Heart left ventricle (tissue), 16 donors: ENCODE results near the gene CDKN2B. TPM values are rescaled to one million over a fixed set of nuclear protein-coding genes. Genes with fewer than 3 reads are reported as not detected.

Experiments used
- ATAC-seq, 4 donors: fragments of 200-7000 bp; cut with Tn5 transposase; one replicate each; pipeline ENCODE4 v1.9.1; 2020 to 2022; ENCODE audit warnings: moderate library complexity in 4 of 4, mild to moderate bottlenecking in 3 of 4, moderate number of reproducible peaks in 1 of 4
- DNase-seq, 5 donors: peaks; one replicate each; pipeline ENCODE4 v3.0.0-alpha.2; 2020
- H3K27ac ChIP-seq, 12 donors: fragments of 200-600 bp; sonication (generic) in 4 of 12; one replicate each; pipeline versions ENCODE4 v1.5.0 to v1.8.0; 2016 to 2022; ENCODE audit warnings: mild to moderate bottlenecking in 2 of 12
- H3K27me3 ChIP-seq, 9 donors: fragments of 200-600 bp; sonication (generic) in 2 of 9; one replicate each; pipeline versions ENCODE4 v1.5.1 to v1.8.0; 2016 to 2022; ENCODE audit warnings: mild to moderate bottlenecking in 3 of 9
- H3K36me3 ChIP-seq, 9 donors: fragments of 200-600 bp; sonication (generic) in 2 of 9; one replicate each; pipeline versions ENCODE4 v1.5.0 to v1.8.0; 2018 to 2022; ENCODE audit warnings: mild to moderate bottlenecking in 2 of 9
- H3K4me1 ChIP-seq, 12 donors: fragments of 200-600 bp; sonication (generic) in 4 of 12; one replicate each; pipeline versions ENCODE4 v1.5.0 to v1.8.0; 2016 to 2022; ENCODE audit warnings: mild to moderate bottlenecking in 3 of 12
- H3K4me3 ChIP-seq, 12 donors: fragments of 200-600 bp; sonication (generic) in 4 of 12; one replicate each; pipeline versions ENCODE4 v1.5.0 to v1.8.0; 2017 to 2022; ENCODE audit warnings: mild to moderate bottlenecking in 9 of 12, moderate library complexity in 4 of 12
- H3K9me3 ChIP-seq, 12 donors: fragments of 200-600 bp; sonication (generic) in 4 of 12; one replicate each; pipeline versions ENCODE4 v1.5.0 to v1.8.0; 2016 to 2022; ENCODE audit warnings: mild to moderate bottlenecking in 1 of 12
- CTCF ChIP-seq, 12 donors: fragments of 200-600 bp; sonication (generic) in 4 of 12; IDR thresholded peaks; one replicate each; pipeline versions ENCODE4 v1.5.0 to v1.8.0; 2018 to 2022; ENCODE audit warnings: antibody characterized with exemption in 12 of 12, mild to moderate bottlenecking in 5 of 12
- POLR2A ChIP-seq, 2 donors: fragments of 450-650 bp; IDR thresholded peaks; one replicate each; pipeline ENCODE4 v1.6.1; 2017; ENCODE audit warnings: antibody characterized with exemption in 2 of 2, mild to moderate bottlenecking in 2 of 2, moderate library complexity in 2 of 2
- WGBS, 4 donors: extraction: QIAGEN DNeasy Blood & Tissue Kit in 2 of 4; methylation state at CpG; one replicate each; pipeline versions ENCODE4 v1.1.5 to v1.1.7; 2013 to 2018; 5-methylcytosine and 5-hydroxymethylcytosine counted together
- intact Hi-C, 10 donors: fragments of 100-400 bp; cut with DNase I; formaldehyde crosslinking; loops; one replicate each; pipeline versions ENCODE4 v1.11.1 to v1.14.2; 2022
- polyA plus RNA-seq, 2 donors: library from polyadenylated mRNA; stranded (reverse); fragments of 200-250 nt; gene quantifications; one replicate each; pipeline ENCODE4 v1.2.3, GENCODE V29; 2013
- total RNA-seq, 9 donors: library from RNA; depleted of rRNA in 2 of 9; stranded (reverse); fragments of >200 nt in 2 of 9; fragmentation: NEBNext Ultra II Directional in 3 of 9; extraction: Animal tissue kit (Norgen Biotek cat#: 25700) in 3 of 9; gene quantifications; one replicate each; pipeline versions ENCODE4 v1.1.0 to v1.2.4, GENCODE V29; 2016 to 2023
- donor health status: ischemic (EF 13 %, LVEDD 7.1; RV severe dilation, severe dysfunction).
- donor health status: healthy with polysubstance abuse.
- donor health status: DM: no; HTN: yes; CAD: no.
- donor health status: DM: no; HTN: no; CAD: no.
- donor health status: ischemic (EF 25% LVEDD 6.9; RV normal size, moderate dysfunction).
- donor health status: ischemic (EF 25% LVEDD 5.7; RV mildly dilated, moderate dysfunction).
- donor health status: healthy.
- donor health status: DM: yes; HTN: yes; CAD: no.
- donor health status: ischemic (EF 35%, LVEDD 5.7; RV mildly dilated, moderate dysfunction).
- donor health status: nonischemic (EF 11% LVEDD 7.7; RV severe dilation, severe dysfunction).
- donor health status: DM: yes; HTN: yes; CAD: no.
- donor health status: PGD.
- donor health status: ischemic (EF 29% LVEDD 5.4; RV normal size, mild dysfunction).
- donor health status: nonischemic (EF 23%, LVEDD 6.1; RV moderate dilation, normal function).

Gene CDKN2B
- total and polyA plus RNA-seq, 11 donors, result 0.88 to 4.8 (median 1.6) TPM

- no peaks in the 10 kb centered on the region for H3K36me3 ChIP-seq
- H3K4me3 ChIP-seq, result peak overlapping the region in 1 of 12 donors; percentile 12
- WGBS, 4 donors, result 4 to 13% (median 7%) methylated on average over 41 of the region's 41 CpGs
- no peak overlapping the region for H3K27ac ChIP-seq
- no peak for ATAC-seq
- peaks cover 71 to 100% (median 97%) of the 10 kb centered on the region in 9 donors for H3K27me3 ChIP-seq
- H3K9me3 ChIP-seq, result peaks cover 0 to 5% (median 0%) of the 10 kb centered on the region in 12 donors
- intact Hi-C loops, result loop anchor here in 1 of 10 donors (5.0 kb wide), 1 partner anchor 39 kb away; the partner anchor contains the start of gene CDKN2B
- TF ChIP-seq CTCF (IDR thresholded peaks at IDR 0.05) (no peak), POLR2A (IDR thresholded peaks at IDR 0.05) (no peak)
- peaks cover 0 to 36% (median 10%) of the 10 kb centered on the region in 12 donors for H3K4me1 ChIP-seq
- DNase-seq, result no peak
Measured at GRCh38 chr9:21968331-21969010, 40.6 kb downstream of the CDKN2B start.

DNA sequence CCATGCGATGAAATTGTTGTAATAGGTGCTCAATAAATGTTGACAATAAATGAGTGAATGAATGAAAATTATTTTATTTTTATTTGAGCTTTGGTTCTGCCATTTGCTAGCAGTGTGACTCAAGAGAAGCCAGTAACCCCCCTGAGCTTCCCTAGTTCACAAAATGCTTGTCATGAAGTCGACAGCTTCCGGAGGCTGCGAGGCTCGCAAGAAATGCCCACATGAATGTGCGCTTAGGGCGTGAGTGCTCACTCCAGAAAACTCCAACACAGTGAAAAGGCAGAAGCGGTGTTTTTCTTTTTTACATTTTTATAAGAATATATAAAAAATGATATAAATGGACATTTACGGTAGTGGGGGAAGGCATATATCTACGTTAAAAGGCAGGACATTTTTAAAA lies 41.4 kb downstream of the CDKN2B start:
- H3K27me3 ChIP-seq, result peaks cover 67 to 100% (median 95%) of the 10 kb centered on the region in 9 donors

GRCh38 chr9:21967169-21967568 lies 41.9 kb downstream of the CDKN2B start:
- H3K27me3 ChIP-seq, result peaks cover 65 to 100% (median 95%) of the 10 kb centered on the region in 9 donors
- ATAC-seq (no peak), DNase-seq (no peak)
- WGBS, 4 donors, result 6 to 18% (median 10%) methylated on average over 17 to 19 of the region's 19 CpGs
- intact Hi-C loops, result loop anchor here in 1 of 10 donors (5.0 kb wide), 1 partner anchor 40 kb away; the partner anchor contains the start of gene CDKN2B
- no peak overlapping the region for H3K4me3 ChIP-seq
- peaks cover 0 to 13% (median 0%) of the 10 kb centered on the region in 12 donors for H3K9me3 ChIP-seq
- H3K27ac ChIP-seq, result no peak overlapping the region
- no peaks in the 10 kb centered on the region for H3K36me3 ChIP-seq
- peaks cover 0 to 36% (median 10%) of the 10 kb centered on the region in 12 donors for H3K4me1 ChIP-seq
- no peak for TF ChIP-seq CTCF (IDR thresholded peaks at IDR 0.05)
- TF ChIP-seq POLR2A (IDR thresholded peaks at IDR 0.05), result no peak

More for the DNA sequence above, 41.4 kb downstream of the CDKN2B start:
- ATAC-seq (no peak), DNase-seq (no peak)
- Histone ChIP-seq H3K27ac (no peak overlapping the region), H3K4me1 (peaks cover 0 to 36% (median 10%) of the 10 kb centered on the region in 12 donors), H3K9me3 (peaks cover 0 to 9% (median 0%) of the 10 kb centered on the region in 12 donors), H3K36me3 (no peaks in the 10 kb centered on the region), H3K4me3 (no peak overlapping the region)
- no peak for TF ChIP-seq CTCF (IDR thresholded peaks at IDR 0.05)
- no peak for TF ChIP-seq POLR2A (IDR thresholded peaks at IDR 0.05)
- intact Hi-C loops, result loop anchor here in 1 of 10 donors (5.0 kb wide), 1 partner anchor 40 kb away; the partner anchor contains the start of gene CDKN2B
- WGBS, 4 donors, result 14 to 26% (median 23%) methylated on average over 10 of the region's 10 CpGs

DNA sequence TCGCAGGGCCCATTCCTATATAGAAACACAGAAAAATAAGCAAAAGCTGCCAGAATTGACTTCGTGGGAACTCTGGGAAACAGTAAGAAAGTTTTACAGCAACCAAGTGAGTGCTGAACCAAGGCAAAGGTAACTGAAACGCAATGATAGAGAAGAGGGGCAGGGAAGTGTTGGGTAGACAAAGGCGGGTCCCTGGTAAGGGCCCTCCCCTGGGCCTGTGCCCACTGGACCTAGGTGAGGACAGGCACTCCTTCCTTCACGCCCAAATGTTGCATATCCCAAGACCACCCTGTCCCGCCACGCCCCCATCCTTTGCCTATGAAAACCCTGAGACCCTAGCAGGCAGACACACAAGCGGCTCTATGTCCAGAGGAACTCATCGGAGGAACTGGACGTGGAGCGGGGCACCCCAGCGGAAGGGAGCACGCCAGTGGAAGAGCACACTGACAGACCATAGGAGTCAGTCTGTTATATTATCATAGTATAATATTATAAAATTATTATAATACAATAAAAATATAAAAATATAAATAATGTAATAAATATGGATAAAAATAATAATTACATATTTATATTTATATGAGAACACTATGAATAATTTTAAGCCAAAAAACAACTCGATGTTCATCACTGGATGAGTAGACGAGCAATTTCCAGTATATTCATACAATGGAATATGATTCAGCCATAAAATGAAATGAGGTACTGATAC lies 42.8 kb downstream of the CDKN2B start:
- TF ChIP-seq POLR2A (IDR thresholded peaks at IDR 0.05), result no peak
- no peak for TF ChIP-seq CTCF (IDR thresholded peaks at IDR 0.05)
- Histone ChIP-seq H3K36me3 (no peaks in the 10 kb centered on the region), H3K9me3 (peaks cover 0 to 14% (median 0%) of the 10 kb centered on the region in 12 donors), H3K4me1 (peaks cover 0 to 33% (median 10%) of the 10 kb centered on the region in 12 donors), H3K27me3 (peaks cover 63 to 99% (median 88%) of the 10 kb centered on the region in 9 donors), H3K4me3 (no peak overlapping the region), H3K27ac (no peak overlapping the region)
- DNase-seq, result no peak
- ATAC-seq, result no peak
- intact Hi-C loops, result loop anchor here in 1 of 10 donors (5.0 kb wide), 1 partner anchor 41 kb away; the partner anchor contains the start of gene CDKN2B
- 14 to 20% (median 16%) methylated on average over 15 of the region's 15 CpGs for WGBS, 4 donors
